ENCODE data around the gene RAB26.

The RAB26 gene

DNA sequence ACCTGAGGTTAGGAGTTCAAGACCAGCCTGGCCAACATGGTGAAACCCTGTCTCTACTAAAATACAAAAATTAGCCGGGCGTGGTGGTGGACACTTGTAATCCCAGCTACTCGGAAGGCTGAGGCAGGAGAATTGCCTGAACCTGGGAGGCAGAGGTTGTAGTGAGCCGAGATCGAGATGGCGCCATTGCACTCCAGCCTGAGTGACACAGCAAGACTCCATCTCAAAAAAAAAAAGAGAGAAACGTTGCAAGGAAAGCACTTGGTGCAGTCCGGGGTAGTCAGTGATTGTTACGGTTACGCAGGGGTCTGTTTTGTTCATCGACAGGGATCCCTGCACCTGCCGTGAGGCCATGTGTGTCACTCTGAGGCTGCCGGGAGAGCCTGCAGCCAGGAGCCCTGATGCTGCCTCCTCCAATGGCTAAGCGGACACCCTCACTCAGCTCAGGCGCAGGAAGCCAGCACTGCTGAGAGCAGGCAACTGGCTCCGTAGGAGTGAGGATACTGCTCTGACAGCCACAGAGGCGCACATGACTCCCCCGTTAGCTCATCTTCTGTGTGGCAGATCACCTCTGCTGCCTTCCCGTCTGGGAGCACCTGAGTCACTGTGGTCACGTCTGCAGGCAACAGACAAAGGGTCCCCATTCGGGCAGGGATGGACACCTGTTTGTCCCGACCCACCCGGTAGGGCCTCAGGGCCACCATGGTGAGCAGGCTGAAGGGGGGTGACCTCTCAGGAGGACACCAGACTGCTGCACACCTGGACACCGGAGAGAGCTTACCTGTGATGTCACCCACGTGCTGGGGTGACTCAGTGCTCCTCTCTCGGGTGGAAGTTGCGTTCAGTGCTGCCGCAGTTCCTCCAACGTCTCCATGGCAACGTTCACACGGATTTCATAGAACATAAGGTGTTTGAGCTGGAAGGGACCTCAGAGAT lies 5.2 kb upstream of the RAB26 start:
- DNase-seq (ENCODE audit: low read depth in 2 of 2), result no peak

DNA sequence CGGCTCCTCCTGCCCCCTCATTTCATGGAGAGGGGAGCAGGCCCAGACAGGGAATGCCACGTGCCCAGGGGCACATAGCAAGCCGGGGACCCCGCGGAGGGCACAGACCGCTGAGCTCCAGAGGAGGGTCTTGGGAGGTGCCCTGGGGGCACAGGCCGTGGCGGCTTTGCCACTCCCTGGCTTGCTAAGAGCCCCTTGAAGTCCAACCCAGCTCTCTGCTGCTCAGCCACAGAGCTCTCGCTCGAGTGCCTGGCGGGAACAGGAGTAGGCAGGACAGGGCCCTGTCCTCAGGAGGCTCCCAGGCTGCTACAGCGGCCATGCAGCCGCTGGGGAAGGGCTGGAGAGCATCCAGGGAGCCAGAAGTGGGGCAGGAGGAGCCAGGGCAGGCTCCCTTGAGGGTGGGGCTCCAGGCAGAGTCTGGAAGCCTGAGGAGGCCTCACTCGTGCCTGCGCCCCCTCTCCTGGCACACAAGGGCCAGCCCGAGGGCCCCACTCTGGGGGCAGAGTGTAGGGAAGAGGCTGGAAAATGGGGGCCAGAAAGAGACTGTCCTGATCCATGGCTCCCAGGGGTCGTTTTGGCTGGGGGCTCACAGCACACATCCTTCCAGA lies 4.4 kb upstream of the RAB26 start:
- DNase-seq (ENCODE audit: low read depth in 2 of 2), result no peak

DNA sequence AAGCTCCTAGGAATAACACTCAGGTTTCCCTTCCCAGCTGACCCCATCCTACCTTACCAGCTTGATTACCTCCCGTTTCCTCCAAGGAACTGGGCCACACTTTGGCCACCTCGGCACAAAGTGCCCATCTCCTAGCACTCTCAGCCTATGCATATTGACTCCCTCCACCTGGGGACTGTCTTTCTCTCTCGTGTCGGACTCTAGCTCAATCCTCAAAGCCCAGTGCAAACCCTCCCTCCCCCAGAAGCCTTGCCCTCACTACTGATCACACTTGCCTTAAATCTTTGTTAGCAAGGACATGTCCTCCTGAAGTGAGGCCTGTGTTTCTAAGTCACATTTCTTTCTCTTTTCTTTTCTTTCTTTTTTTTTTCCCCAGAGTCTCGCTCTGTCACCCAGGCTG lies 2.6 kb upstream of the RAB26 start:
- DNase-seq (ENCODE audit: low read depth in 2 of 2), result no peak

DNA sequence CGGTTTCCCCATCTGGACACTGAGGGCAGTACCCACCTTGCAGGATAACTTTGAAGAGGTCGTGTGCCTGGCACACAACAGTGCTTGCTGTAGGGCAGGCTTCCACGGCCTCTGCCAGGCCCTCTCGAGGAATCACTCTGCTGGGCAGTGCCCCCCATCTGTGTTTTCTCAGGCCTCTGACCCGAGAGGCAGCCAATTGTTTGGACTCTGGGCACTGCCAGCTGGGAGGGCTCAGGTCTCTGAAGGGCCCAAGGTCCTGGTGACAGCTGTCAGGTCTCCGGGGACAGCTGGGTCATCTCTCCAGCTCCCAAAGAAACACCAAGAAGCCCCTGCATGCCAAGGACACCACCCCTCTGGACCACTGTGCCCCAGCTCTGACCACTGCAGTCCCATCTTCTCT lies 1.0 kb upstream of the RAB26 start:
- DNase-seq (ENCODE audit: low read depth in 2 of 2), result no peak

DNA sequence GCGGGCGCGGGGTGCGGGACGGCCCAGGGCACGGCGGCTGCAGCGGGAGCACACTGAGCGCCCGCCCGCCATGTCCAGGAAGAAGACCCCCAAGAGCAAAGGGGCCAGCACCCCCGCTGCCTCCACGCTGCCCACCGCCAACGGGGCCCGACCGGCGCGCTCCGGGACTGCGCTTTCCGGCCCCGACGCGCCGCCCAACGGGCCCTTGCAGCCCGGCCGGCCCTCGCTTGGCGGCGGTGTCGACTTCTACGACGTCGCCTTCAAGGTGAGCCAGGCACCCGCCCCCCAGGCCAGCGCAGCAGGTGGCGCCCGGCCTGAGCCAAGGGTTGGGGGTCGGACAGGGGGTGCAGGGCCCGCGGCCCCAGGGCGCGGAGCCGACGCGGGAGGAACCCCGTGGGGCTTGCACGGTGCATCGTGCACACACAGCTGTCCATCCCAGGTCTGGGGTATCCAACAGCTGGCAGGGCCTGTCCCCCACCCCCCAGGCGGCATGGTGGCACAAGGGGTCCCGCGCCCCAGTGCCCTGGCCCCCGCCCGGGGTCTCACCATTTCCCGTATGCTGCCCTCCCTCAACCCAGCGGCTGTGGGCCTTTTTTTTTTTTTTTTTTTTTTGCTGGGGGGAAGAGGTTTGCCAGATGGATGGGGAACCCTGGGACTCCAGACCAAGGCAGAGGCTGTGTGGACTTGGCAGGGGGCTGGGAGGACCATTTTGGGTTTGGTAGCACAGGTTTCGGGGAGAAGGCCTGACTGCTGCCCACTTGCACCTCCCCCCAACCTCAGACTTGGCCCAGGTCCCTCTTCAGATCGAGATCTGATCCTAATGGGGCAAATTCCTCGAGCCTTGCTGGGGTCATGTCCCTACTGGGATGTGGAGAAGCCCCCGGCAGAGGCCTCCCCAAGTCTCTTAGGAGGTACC lies 547 bp downstream of the RAB26 start:
- DNase-seq (ENCODE audit: low read depth in 2 of 2), result no peak

DNA sequence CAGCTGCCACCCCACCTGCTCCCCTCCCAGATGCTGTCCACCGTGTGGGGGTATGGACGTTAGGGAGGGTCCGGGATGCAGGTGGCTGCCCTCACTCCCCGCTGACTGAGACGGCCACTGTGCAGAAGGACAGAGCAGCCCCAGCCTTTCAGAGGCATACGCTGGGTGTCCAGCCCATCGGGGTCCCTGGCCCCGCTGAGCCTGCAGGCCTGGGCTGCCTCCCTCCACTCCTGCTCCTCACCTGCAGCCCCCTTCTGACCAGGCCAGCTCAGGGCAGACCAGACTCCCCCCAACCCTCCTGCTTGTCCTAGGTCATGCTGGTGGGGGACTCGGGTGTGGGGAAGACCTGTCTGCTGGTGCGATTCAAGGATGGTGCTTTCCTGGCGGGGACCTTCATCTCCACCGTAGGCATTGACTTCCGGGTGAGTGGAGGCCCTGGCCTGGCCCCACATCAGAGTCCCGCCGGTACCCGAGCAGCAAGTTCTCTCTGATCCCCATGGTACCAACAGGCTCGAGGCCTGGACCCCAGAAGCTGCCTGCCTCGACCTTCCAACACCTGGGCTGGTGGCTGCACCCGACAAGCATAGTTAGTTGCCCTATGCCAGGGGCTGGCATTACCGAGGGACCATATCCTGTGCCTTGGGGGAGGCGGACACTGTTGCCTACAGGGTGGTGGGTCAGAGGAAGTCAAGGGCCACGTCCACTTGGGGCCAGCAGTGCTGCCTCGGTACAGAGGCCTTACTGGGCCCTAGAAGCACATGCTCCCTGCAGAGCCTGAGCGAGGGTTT lies 1.4 kb downstream of the RAB26 start:
- DNase-seq (ENCODE audit: low read depth in 2 of 2), result no peak

DNA sequence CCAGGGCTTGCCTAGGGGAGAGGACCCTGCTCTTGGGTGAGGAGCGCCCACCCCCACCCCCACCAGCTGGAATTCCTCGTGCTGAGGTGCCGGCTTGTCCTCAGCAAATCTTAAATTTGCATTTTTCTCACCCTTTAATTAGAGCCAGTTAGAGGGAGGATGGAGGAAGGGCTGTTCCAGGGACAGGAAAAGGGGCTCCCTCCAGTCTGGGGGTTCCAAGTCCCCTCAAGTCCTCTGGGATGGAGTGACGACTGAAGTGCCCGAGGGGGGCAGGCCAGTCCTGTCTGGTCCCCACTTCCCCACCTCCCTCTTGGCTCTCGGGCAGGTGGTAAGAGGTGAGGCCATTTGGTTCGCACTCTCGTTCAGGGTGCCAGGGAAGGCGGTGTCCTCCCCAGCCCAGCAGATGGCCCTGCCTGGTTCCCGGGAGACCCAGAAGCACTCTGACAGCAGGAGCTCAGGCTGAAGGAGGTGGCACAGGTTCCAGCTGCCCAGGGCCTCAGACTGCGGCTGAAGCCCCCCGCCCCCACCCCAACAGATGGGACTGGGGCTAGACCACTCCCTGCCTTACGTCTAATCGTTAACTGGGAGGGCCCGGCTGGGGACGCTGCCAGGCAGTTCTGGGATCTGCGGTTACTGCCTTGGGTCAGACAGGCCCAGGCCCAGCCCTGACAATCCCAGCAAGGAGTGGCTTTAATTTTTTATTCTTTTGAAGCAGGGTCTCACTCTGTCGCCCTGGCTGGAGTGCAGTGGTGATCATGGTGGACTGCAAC lies 2.2 kb downstream of the RAB26 start:
- DNase-seq (ENCODE audit: low read depth in 2 of 2), result no peak

DNA sequence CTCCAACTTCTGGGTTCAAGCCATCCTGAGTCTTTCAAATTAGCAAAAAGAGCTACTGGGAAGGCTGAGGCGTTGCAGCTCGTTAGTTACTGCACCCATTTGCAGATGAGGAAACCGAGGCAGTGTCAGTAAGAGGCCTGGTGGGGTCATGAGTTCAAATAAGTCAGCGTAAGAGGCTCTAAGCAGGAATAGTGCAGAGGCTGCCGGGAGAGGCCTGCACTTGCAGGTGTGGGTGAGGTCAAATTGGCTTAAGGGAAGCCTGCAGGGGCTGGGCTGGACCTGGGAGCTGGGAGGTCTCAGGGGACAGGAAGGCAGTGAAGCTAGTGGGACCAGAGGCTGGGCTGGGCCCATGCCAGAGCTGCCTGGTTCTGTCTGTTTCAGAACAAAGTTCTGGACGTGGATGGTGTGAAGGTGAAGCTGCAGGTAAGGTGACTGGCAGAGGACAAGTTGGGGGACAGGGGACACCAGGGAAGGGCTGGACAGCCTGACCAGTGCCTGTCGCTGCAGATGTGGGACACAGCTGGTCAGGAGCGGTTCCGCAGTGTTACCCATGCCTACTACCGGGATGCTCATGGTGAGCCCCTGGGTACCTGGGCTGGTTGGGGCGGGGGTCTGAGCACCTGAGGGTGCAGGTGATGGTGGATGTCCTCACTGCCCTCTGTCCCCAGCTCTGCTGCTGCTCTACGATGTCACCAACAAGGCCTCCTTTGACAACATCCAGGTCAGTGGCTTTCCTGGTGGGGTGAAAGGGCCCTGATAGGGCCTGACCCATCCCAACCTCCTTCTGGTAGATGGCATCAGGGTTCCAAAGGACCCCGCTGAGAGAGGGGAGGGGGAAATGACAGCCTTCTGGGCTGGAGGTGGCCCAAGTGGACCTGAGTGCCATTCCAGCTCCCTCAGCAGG lies 3.0 kb downstream of the RAB26 start:
- DNase-seq (ENCODE audit: low read depth in 2 of 2), result no peak

DNA sequence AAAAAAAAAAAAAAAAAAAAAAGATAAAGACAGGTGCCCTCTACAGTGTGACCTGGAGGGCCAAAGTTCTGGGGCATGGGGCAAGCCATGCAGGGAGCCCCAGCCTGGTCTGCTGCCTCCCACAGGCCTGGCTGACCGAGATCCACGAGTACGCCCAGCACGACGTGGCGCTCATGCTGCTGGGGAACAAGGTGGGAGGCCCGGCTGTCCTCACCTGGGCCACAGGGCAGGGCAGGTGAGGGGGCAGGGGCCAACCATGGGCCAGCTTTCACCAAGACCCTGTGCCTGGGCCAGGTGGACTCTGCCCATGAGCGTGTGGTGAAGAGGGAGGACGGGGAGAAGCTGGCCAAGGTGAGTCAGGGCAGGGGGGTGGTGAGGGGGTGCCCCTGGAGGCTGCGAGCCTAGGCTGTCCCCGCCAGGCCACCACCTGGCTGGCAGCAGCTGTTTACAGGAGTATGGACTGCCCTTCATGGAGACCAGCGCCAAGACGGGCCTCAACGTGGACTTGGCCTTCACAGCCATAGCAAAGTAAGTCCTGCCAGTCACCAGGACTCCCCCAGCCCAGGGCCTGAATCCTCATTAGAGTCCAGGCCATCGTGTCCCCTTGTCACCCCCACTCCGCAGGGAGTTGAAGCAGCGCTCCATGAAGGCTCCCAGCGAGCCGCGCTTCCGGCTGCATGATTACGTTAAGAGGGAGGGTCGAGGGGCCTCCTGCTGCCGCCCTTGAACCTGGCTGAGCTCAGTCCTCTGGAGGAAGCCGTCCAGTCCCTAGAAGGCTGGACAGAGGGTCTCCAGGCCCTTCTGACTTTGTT lies 4.5 kb downstream of the RAB26 start:
- DNase-seq (ENCODE audit: low read depth in 2 of 2), result no peak

DNA sequence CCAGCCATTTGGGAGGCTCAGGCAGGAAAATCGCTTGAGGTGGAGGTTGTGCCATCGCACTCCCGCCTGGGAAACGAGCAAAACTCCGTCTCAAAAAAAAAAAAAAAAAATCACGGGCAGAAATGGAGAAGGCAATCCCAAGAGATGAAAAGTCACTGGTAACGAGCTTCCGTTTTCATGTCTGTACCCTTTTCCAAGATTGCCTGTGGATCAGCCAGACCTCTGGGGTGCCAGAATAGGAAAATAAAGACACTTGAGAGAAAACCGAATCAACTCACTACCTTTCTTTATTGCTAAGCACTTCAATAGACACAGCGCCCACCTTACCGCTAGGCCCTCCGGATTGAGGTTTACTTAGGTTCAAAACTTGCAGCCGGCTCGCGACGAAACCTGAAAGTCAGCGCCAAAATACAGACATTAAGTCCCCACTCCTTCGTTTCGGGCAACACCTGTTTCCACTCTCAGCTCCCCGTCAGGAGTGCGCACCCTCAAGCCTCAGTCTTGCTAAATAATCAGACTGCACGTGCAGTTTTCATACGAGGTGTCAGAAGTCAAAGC lies 6.2 kb downstream of the RAB26 start:
- no peak for DNase-seq (ENCODE audit: low read depth in 2 of 2)

DNA sequence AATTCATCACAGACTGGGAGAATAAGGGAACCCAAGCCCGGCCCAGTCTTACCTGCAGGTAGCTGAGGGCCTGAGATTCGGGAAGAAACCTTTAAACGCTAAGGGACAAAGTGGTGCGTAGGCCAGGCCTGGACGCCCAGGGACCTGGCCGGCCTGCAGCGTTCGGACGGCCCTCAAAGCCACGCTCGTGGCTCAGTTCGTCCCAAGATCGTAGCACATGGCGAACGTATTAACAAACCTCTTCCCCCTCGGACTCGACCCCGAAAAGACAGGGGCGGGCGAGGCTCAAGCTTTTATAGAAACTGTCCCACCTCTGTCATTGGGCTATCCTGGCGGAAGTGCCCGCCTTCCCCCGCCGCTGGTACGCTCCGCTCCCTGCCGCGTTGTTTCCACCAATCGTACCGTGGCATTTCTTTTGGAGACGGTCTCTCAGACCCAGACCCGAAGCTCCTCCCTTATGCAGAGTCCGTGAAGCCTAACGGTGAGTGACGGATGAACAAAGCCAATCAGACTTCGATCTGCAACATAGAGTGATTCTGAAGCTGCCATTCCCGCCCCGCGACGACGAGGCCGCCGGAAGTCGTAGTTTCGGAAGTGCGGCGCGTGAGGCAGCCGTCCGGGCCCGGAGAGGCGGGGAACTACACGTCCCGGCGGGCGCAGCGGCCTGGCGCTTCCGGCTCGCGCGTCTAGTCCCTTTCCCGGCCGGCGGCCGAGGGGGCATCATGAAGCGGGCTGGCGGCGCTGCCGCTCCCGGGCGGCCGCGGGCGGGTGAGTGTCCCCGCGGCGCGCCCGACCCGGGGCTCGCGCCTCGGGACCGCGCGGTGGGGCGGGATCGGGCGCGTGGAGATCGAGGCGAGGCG lies 6.9 kb downstream of the RAB26 start, which contains the start of gene TRAF7:
Gene TRAF7 (plus strand): TSS at position 692 of the 860 bp plus-strand sequence. CDS start 8,139 bp downstream, outside the sequence.
- DNase-seq (ENCODE audit: low read depth in 2 of 2), result peak; percentile 100

DNA sequence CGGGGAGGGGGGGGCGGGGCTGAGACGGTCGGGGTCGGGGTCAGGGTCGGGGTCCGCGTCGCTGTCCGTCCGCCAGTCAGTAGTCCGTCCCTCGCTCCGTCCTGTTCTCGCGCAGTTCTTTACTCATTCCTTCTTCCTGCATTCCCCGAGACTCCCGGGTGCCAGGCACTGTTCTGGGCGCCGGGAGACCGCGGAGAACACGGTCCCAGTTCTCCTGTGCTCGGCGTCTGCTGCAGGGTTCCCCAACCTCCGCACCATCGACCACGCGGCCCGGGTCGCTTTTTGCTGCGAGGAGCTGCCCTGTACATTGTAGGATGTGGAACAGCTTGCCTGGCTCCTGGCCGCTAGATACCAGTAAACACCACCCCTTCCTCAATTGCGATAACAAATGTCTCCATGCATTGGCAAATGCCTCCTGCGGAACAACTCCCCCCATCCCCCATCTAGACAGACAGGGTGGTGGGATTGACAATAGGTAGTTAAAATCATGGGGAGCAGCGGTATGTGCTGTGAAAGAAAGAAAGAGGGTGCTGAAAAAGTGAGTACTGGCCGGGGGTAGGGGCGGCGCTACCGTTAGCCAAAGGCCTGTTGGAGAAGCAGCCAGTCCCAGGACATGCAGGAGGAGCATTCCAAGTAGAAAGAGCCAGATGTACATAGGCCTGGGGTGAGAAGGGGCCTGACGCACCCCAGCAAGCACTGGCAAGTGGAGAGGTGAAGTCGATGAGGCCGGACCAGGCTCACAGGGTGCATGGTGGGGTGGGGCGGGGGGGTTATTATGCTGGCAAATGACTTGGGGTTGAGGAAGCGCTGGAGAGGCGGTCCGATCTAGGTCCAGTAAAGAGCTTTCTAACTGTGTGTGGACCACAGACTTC lies 7.8 kb downstream of the RAB26 start:
- DNase-seq (ENCODE audit: low read depth in 2 of 2), result no peak

DNA sequence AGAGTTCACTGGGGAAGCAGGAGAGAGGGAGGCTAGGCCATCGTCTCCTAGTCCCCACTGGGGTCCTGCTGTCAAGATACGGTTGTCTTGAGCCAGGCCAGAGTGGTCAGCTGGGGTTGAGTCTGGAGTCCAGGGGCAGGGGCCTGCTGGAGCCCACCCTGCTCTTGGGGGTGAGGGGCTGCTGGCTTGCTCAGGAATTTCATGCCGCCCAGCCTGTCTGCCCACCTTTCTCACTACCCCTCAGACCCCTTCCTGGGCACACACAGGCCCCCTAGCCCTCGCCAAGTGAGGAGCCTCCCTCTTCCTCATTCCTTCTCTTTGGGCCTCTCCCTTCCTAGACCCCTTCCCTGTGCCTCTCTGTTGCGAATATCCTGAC lies 8.4 kb downstream of the RAB26 start:
- DNase-seq (ENCODE audit: low read depth in 2 of 2), result no peak

DNA sequence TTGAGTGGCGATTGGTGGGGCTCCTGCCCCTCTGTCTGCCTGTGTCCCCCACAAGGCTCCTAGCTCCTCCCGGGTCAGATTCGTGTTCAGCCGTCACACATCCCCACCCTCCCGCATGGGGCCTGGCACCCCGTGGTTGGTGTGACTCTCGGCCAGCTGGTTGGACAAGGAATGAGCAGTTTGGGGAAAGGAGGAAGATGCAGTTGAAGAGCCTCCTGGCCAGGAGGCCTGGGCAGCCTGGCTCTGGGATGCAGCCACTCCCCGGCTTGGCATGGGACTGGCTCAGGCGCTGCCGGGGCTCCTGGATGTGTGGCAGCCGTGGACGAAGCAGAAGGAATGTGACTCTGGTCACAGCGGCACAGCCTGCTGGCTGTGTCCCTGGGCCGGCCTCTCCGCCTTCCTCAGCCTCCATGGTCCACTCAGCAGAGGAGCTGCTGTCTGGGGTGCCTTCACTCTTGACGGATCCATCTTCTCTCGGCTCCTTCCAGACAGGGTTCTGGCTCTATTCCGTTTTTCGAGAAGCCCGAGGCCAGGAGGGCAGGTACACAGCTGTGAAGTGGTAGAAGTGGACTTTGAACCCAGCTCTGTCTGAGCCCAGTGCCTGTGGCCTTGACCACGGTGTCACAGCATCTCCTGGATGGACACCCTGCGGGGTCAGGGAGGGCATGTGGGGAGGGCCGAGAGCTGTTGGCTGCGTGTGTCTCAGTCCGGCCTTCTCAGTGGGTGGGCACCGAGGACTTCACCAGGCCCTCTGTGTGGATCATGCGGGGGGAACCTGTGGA lies 9.2 kb downstream of the RAB26 start:
- DNase-seq (ENCODE audit: low read depth in 2 of 2), result no peak

DNA sequence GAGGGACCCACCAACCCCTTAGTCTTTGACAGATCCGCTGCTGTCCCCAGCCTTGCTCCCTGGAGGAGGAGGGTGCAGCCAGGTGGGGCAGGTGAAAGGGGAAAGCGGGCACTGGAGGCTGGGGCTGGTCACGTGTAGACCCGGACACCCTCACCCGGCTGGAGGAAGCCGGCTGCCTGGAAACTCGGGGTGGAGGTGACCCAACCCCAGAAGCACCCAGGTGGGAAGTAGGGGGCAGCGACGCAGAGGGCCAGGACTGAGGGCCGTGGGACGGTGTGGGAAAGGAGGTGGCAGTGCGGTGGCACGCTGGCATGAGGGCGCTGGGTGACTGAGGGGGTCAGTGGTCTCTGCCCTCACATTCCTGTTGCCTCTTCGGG lies 9.8 kb downstream of the RAB26 start:
- DNase-seq (ENCODE audit: low read depth in 2 of 2), result no peak

Data from fibroblast of skin of left quadriceps (primary cell).